ENCODE data around the gene CLDN6. TPM values are rescaled to one million over a fixed set of nuclear protein-coding genes. Genes with fewer than 3 reads are reported as not detected.

The CLDN6 gene
- total and polyA plus RNA-seq, 9 of the 15 experiments (the other 6 are each of a cell fraction or from before 2014, with no cell fraction given) = 0.22 to 0.75 (median 0.38) TPM; not detected in 3

DNA sequence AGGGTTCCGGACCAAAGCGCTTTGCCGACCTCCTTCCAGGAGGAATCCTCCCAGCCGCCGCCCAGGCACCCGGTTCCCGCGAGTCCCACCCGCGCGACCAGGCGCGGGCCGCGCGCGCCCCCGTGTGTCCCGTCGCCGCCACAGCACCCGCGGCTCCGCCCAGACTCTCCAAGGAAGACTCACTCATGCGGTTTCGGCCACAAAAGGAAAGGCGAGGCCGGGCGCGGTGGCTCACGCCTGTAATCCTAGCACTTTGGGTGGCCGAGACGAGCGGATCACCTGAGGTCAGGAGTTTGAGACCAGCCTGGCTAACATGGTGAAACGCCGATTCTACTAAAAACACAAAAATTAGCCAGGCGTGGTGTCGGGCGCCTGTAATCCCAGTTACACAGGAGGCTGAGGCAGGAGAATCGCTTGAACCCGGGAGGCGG lies 34.3 kb downstream of the CLDN6 start (continued):
- no peak for TF ChIP-seq CEBPG (CRISPR knock-in tag; IDR thresholded peaks at IDR 0.05)
- TF ChIP-seq CEBPG (tag; conservative IDR thresholded peaks at IDR 0.05 in 1 of 2, IDR thresholded peaks at IDR 0.05 in 1 of 2) = no peak
- TF ChIP-seq, protein P1, sequence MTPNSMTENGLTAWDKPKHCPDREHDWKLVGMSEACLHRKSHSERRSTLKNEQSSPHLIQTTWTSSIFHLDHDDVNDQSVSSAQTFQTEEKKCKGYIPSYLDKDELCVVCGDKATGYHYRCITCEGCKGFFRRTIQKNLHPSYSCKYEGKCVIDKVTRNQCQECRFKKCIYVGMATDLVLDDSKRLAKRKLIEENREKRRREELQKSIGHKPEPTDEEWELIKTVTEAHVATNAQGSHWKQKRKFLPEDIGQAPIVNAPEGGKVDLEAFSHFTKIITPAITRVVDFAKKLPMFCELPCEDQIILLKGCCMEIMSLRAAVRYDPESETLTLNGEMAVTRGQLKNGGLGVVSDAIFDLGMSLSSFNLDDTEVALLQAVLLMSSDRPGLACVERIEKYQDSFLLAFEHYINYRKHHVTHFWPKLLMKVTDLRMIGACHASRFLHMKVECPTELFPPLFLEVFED (CRISPR knock-in tag; conservative IDR thresholded peaks at IDR 0.05) = no peak
- TF ChIP-seq MAFF (IDR thresholded peaks at IDR 0.05; ENCODE audit: low read length) = no peak
- TF ChIP-seq, protein P2, sequence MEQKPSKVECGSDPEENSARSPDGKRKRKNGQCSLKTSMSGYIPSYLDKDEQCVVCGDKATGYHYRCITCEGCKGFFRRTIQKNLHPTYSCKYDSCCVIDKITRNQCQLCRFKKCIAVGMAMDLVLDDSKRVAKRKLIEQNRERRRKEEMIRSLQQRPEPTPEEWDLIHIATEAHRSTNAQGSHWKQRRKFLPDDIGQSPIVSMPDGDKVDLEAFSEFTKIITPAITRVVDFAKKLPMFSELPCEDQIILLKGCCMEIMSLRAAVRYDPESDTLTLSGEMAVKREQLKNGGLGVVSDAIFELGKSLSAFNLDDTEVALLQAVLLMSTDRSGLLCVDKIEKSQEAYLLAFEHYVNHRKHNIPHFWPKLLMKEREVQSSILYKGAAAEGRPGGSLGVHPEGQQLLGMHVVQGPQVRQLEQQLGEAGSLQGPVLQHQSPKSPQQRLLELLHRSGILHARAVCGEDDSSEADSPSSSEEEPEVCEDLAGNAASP (IDR thresholded peaks at IDR 0.05) = no peak
- TF ChIP-seq YBX1 (IDR thresholded peaks at IDR 0.05) = no peak
- TF ChIP-seq USF1 (CRISPR knock-in tag; IDR thresholded peaks at IDR 0.05) = no peak
- no peak for TF ChIP-seq POLR2H (tag; IDR thresholded peaks at IDR 0.05; ENCODE audit: low read depth)
- no peak for TF ChIP-seq ZNF280A (IDR thresholded peaks at IDR 0.05; ENCODE audit: low read depth, partially characterized antibody)
- TF ChIP-seq, protein P3, sequence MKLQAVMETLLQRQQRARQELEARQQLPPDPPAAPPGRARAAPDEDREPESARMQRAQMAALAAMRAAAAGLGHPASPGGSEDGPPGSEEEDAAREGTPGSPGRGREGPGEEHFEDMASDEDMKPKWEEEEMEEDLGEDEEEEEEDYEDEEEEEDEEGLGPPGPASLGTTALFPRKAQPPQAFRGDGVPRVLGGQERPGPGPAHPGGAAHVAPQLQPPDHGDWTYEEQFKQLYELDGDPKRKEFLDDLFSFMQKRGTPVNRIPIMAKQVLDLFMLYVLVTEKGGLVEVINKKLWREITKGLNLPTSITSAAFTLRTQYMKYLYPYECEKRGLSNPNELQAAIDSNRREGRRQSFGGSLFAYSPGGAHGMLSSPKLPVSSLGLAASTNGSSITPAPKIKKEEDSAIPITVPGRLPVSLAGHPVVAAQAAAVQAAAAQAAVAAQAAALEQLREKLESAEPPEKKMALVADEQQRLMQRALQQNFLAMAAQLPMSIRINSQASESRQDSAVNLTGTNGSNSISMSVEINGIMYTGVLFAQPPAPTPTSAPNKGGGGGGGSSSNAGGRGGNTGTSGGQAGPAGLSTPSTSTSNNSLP (IDR thresholded peaks at IDR 0.05; ENCODE audit: borderline replicate concordance, low read depth, low read length) = no peak
- no peak for TF ChIP-seq ZNF318 (IDR thresholded peaks at IDR 0.05; ENCODE audit: borderline replicate concordance in 1 of 2, low read depth in 1 of 2)
- TF ChIP-seq RBM25 (IDR thresholded peaks at IDR 0.05; ENCODE audit: low read depth, low read length, severe bottlenecking) = no peak

Data from K562 (cell line).